GM19043 (cell line): Measurements from ENCODE around the gene SULF2.

Experiments
- ATAC-seq: cut with Tn5 transposase; IDR thresholded peaks from one replicate; pipeline ENCODE4 v1.9.1; 2021; ENCODE audit warnings: low read depth; ENCODE audit not compliant: unreplicated experiment

The SULF2 gene

DNA sequence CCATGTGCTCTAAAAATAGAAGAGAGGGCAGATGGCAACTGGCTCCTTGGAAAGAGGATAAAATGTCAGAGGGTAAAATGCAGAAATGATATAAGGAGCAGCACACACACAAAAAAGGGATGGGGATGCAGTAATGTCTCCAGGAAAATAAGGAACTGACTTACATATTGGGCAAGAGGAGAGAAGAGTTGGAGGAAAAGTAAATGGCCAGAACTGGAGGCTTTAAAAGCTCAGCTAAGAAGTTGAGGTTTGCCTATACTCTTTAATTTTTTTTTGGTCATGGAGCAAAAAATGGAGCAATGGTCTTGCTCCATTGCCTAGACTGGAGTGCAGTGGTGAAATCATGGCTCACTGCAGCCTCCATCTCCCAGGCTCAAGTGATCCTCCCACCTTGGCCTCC lies 93.7 kb downstream of the SULF2 start:
- no peak for ATAC-seq

DNA sequence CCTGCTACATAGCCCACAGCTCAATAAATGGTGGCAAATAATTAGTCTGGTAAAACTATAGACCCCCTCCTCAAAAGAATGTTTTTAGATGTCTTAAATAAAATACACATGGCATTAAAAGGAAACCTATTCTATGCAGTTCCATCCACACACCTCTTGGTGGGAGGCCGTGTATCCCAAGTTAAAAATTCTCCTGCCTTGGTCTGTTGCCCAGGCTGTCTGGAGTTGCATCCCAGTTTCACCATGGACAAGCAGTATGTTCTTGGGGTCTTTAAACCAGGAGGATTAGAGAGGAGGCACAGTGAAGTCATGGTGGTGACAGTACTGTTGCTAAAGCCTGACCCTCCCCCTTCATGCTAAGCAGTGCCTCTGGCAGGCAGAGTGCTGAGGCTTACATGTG lies 95.5 kb downstream of the SULF2 start:
- ATAC-seq: no peak

GRCh38 chr20:47688385-47689381 lies 96.6 kb downstream of the SULF2 start:
- no peak for ATAC-seq

GRCh38 chr20:47687095-47687987 lies 97.9 kb downstream of the SULF2 start:
- no peak for ATAC-seq

DNA sequence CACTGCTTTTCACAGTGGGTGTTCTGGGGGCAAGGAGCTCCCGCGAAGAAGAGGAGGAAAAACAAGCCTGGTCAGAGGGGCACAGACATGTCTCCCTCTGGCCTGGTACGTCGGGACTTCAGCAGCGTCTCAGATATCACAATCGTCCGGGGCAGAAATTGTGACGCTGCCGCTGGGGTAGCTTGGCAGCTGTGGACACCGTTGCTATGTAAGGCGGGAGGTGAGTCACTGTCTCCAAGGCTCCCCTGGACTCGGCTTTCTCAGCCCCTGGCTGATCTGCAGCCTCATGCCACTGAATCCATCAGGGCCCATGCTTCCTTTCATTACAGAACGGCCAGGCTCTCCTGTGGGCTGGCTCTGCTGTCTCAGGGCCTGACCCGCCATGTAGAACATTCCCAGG lies 98.7 kb downstream of the SULF2 start:
- ATAC-seq: no peak

- ATAC-seq: no peak
Measured at GRCh38 chr20:47684306-47685080, 100.8 kb downstream of the SULF2 start.

DNA sequence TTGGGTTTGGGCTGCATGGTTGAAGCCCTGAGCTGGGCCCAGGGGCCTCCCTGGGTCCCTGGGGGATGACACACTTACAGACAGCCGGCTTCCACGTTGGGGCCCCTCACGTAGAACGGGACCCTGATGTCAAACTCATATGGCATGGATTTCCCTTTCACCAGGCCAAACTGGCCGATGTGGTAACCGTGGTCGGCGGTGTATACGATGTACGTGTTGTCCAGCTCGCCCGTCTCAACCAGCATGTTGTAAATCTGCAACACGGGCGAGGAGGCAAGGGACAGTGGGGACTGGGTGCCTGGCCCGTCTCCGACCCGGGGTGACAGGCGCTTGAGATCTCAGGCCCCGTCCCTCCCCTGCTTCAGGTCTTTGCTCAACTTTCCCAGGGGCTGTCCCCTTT lies 102.4 kb downstream of the SULF2 start:
- ATAC-seq: no peak

DNA sequence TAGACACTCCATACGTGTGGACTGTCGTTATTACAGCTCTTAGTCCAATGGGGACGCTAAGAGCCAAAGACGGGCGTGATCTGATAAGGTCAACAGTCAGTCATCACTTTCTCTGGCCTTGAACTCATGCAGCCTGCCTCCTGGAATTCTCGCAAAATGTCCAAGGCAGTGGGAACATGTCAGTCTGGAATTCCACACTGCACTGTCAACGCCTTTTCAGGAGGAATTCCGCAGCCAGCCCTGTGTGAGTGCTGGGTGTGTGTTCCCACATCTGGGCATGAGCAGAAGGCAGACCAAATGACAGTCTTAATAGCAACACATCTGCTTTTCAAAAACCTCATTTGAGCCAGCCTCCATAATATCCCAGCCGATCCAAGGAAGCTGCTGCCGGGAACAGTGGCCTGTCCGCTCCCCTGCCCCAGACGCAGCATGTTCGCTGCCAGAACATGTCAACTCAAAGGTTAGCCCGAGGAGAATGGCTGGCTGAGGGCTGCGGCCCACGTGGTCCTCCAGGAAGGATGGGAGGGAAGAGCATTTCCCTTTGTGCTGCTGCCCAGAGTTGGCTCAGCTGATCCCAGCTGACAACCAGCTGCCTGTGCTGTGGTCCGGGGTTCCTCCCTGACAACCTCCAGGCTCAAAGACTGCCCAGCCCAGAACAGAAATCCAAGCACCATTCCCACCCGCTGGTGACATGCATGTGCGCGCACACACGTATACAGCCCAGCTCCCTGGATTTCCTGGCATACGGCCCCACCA lies 103.1 kb downstream of the SULF2 start:
- no peak for ATAC-seq

DNA sequence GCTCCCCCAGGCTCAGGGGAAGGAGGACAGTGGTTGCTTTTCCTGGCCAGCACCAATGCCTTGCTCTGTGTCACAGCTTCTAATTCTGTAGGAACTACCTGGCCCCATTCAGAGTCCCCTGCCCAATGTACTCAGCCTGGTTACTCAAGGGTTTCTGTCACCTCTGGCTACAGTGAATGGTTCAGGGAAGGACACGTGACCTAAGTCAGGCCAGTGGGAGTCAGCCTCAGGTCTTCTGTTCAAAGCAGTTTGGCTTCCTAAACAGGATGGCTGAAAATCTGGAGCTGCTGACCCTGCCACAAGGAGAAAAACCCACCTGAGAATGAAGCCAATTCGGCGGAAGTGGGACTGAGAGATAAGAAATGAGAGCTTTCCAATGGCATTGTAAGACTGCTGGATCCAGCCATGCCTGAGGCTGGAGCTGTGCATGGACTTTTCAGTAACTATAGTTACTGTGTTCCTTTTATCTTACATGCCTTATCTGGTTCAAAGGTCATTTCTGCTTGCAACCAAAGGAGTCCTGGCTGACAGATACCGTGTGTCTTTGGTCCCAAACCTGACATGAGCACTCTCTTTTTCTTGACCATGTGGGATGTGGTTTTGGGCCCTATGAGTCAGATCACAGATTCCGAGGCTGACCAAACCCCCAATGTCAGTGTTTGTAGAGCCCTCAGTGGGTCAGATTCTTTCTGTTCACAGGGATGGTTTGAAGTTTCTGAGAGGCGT lies 104.3 kb downstream of the SULF2 start:
- ATAC-seq: no peak

DNA sequence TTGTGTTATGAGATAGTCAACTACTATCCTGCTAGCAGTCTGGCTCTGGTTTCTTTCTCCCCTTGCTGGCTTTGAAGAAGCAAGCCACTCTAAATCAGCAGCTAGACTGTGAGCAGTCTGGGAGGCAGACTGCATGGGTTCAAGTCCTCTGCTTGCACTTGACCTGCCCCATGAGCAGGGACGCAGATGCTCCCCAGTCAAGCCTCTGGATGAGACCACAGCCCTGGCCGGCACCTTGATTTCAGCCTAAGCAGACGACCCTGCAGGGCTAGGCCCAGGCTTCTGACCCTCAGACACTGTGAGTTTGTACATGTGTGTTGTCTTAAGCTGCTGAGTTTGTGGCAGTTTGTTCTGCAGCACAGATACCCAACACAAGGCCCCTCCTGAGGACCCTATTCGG lies 105.8 kb downstream of the SULF2 start:
- no peak for ATAC-seq

GRCh38 chr20:47678536-47678935 lies 106.7 kb downstream of the SULF2 start:
- no peak for ATAC-seq

DNA sequence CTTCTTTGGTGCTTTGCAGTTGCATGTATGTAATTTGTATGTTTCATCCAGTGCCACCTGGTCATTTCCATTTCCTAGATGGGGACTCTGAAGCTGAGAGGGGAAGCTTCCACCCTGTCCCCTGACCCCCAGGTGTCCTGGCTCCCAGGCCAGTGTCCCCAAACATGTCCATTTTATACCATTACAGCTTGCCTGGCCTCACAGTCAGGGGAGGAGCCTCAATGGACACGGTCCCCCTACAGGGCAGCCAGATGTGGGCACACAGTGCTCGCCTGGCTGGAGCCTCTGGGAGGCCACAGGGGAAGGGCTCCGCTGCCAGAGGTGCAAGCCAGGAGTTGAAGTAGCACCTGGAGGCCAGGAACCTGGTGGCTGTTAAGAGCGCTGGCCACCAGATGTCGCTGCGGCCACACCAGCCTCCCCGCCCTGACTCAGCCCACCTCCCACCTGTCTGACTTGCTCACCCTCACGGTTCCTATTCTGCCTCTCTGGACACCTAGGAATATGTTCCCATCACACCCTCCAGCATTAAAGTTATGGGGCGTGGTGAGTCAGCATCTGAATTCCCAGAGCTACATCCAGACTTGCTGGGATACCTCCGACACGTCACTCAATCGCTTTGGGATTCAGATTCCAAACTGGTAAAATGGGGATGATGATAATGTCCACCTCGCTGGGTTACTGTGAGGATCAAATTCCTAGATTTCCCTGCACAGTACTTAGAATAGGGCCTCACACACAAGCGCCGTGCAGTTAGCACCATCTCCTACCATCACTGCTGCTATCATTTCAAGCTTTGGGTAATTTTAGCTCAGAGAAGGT lies 107.4 kb downstream of the SULF2 start:
- no peak for ATAC-seq

- ATAC-seq: no peak
Measured at GRCh38 chr20:47676912-47677634, 108.2 kb downstream of the SULF2 start.

DNA sequence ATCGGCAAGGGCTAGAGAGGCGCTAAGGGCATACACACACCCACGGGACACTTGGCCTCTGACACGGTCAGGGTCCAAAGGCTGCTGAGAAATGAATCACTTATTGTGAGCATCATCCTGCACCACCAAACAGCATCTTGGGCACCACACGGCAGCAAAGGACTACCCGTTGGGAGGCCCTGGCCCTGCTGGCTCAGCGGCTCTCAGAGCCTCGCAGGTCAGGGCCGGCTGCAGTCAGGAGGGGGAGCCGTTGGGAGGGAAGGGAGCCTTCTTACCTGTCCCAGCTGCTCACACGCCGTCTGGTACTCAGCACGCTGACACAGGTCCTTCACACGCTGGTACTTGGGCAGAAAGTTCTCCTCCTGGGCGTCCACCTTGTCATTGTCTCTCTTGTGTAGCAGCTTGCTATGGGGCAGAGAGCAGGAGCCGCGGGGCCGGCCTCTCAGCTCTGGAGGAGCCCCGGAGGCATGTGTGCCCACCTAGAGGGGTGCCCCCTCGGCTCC lies 109.0 kb downstream of the SULF2 start:
- ATAC-seq: no peak

DNA sequence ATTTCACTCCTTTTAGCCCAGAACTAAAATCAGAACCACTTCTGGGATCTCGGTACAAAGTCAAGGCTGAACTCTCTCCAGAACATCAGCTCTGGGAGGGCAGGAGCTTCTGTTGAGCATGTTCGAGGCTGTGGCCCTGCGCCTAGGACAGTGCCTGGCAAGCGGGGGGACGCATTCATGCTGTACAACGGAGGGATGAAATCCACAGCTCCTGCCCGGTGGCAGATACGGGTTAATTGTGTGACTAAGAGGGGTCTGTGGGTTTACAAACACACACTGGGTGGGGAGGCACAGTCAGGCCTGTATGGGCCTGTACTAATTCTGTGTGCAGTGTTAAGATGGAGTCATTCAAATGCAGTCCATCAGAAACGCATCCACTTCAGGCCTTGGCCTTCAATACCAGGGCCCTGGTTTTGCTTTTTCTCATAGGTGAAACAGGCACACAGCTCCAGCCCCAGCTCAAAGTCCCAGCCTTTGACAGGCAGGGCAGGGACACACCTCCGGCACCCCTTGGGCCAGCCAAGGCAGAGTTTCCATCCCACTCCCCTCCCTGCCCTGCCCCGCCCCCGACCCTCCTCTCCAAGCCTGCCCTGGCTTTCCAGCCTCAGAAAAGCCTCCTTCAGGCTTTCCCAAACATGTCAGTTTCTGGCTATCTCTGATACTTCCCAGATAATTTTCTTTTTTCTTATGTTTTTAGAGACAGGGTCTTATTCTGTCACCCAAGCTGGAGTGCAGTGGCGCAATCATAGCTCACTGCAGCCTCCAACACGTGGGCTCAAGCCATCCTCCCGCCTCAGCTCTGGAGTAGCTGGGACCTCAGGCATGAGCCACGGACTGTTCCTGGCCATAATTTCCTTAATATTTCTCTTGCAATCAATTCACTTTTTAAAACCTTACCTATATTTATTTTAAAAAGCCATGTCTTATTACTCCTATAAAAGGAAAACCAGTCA lies 109.8 kb downstream of the SULF2 start:
- no peak for ATAC-seq

- no peak for ATAC-seq
Measured at GRCh38 chr20:47674686-47675085, 110.6 kb downstream of the SULF2 start.
